Neural crest cell (in vitro differentiated cells): ENCODE measurements around the gene ZBTB44. TPM values are rescaled to one million over a fixed set of nuclear protein-coding genes. Genes with fewer than 3 reads are reported as not detected.

Experiments used
- DNase-seq: peaks from one replicate; pipeline ENCODE4 v3.0.0; 2021; ENCODE audit warnings: low read depth, mixed read lengths, low spot score
- H3K27ac Mint-ChIP-seq: one replicate; pipeline ENCODE4 v1.8.0; 2021; ENCODE audit warnings: mild to moderate bottlenecking, mixed read lengths; ENCODE audit not compliant: unreplicated experiment
- H3K27me3 Mint-ChIP-seq: 2 replicates; pipeline ENCODE4 v1.8.0; 2021; ENCODE audit warnings: low read depth, mild to moderate bottlenecking, mixed read lengths
- H3K36me3 Mint-ChIP-seq: 2 replicates; pipeline ENCODE4 v1.8.0; 2021; ENCODE audit warnings: low read depth, mild to moderate bottlenecking, mixed read lengths
- H3K4me1 Mint-ChIP-seq: 2 replicates; pipeline ENCODE4 v1.8.0; 2021; ENCODE audit warnings: mixed read lengths
- H3K4me3 Mint-ChIP-seq: one replicate; pipeline ENCODE4 v1.8.0; 2021; ENCODE audit warnings: mild to moderate bottlenecking, mixed read lengths
- H3K9me3 Mint-ChIP-seq: 2 replicates; pipeline ENCODE4 v1.8.0; 2021; ENCODE audit warnings: mixed read lengths
- CTCF ChIP-seq: fragments of 200-600 bp; sonication (generic); conservative IDR thresholded peaks from 2 replicates; pipeline ENCODE4 v1.5.0; 2021; ENCODE audit warnings: antibody characterized with exemption, mild to moderate bottlenecking
- total RNA-seq: library from RNA; stranded (reverse); gene quantifications from 2 replicates; pipeline ENCODE4 v1.2.1, GENCODE V29; 2021

The ZBTB44 gene
- total RNA-seq, 1 donor from 2014 or later, result 28.1 TPM

DNA sequence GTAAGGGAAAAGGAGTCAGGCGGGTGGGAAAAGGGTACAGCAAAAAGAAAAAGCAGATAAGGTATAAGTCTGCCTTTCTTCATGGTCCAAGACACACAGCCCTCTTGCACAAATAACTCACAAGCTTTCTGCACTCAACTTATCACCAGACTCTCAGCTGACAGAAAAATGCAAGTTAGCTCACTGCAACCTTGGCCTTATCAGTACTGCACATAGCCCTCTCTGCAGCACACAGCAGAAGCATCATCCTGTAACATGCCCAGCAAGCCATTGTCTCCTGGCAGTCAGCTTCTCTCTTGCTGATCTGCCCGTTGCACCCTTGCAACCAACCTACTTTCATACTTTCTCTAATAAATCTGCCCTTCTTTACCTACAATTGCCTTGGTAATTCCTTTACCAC, 5.8 kb downstream of the ZBTB44 start:
- Mint-ChIP-seq H3K27me3 (no peaks in the 10 kb centered on the region), H3K27ac (no peak overlapping the region), H3K4me1 (peaks cover 17% of the 10 kb centered on the region), H3K4me3 (peak overlapping the region; percentile 1), H3K9me3 (peaks cover 18% of the 10 kb centered on the region), H3K36me3 (peaks cover 29% of the 10 kb centered on the region)
- no peak for DNase-seq
- TF ChIP-seq CTCF, result no peak

GRCh38 chr11:130308059-130308458, 6.7 kb downstream of the ZBTB44 start:
- H3K27me3 Mint-ChIP-seq, result no peaks in the 10 kb centered on the region
- DNase-seq, result no peak
- H3K27ac Mint-ChIP-seq, result no peak overlapping the region
- no peak overlapping the region for H3K4me3 Mint-ChIP-seq
- H3K9me3 Mint-ChIP-seq, result peaks cover 18% of the 10 kb centered on the region
- peaks cover 9% of the 10 kb centered on the region for H3K4me1 Mint-ChIP-seq
- H3K36me3 Mint-ChIP-seq, result peaks cover 29% of the 10 kb centered on the region
- no peak for TF ChIP-seq CTCF

GRCh38 chr11:130304651-130305050, 10.1 kb downstream of the ZBTB44 start:
- no peak overlapping the region for H3K27ac Mint-ChIP-seq
- TF ChIP-seq CTCF, result no peak
- peaks cover 37% of the 10 kb centered on the region for H3K36me3 Mint-ChIP-seq
- no peak overlapping the region for H3K4me3 Mint-ChIP-seq
- no peaks in the 10 kb centered on the region for H3K27me3 Mint-ChIP-seq
- peaks cover 18% of the 10 kb centered on the region for H3K9me3 Mint-ChIP-seq
- peaks cover 10% of the 10 kb centered on the region for H3K4me1 Mint-ChIP-seq
- no peak for DNase-seq

- Mint-ChIP-seq H3K9me3 (peaks cover 10% of the 10 kb centered on the region), H3K4me3 (no peak overlapping the region), H3K4me1 (peaks cover 10% of the 10 kb centered on the region), H3K36me3 (peaks cover 19% of the 10 kb centered on the region), H3K27ac (no peak overlapping the region), H3K27me3 (no peaks in the 10 kb centered on the region)
- no peak for TF ChIP-seq CTCF
- DNase-seq, result no peak
These were observed 13.7 kb downstream of the ZBTB44 start for GRCh38 chr11:130301002-130301401.

DNA sequence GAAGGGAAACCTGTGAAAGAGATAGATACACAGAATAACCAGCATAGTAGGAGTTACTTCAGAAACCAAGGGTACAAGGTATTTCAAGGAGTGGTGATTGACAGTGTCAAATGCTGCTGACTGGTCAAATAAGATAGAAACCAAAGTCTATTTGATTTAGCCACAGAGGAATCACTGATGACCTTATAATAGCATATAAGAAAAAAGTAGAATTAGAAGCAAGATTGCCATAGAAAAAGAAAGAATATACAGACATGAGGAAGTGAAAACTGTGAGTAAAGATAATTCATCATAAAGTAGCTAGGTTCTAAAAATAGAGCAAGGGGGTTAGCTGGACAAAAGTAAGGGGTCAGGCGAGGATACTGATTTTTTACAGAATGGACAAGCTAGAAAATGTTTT, 14.2 kb downstream of the ZBTB44 start:
- no peak for TF ChIP-seq CTCF
- H3K4me3 Mint-ChIP-seq, result no peak overlapping the region
- H3K27me3 Mint-ChIP-seq, result no peaks in the 10 kb centered on the region
- H3K9me3 Mint-ChIP-seq, result peaks cover 9% of the 10 kb centered on the region
- H3K27ac Mint-ChIP-seq, result no peak overlapping the region
- peaks cover 10% of the 10 kb centered on the region for H3K4me1 Mint-ChIP-seq
- peaks cover 21% of the 10 kb centered on the region for H3K36me3 Mint-ChIP-seq
- DNase-seq, result no peak

- TF ChIP-seq CTCF, result no peak
- DNase-seq, result no peak
- Mint-ChIP-seq H3K9me3 (peaks cover 4% of the 10 kb centered on the region), H3K4me1 (peaks cover 10% of the 10 kb centered on the region), H3K4me3 (no peak overlapping the region), H3K27ac (no peak overlapping the region), H3K27me3 (no peaks in the 10 kb centered on the region), H3K36me3 (peaks cover 18% of the 10 kb centered on the region)
These were observed 14.7 kb downstream of the ZBTB44 start for GRCh38 chr11:130299978-130300377.
